Breast epithelium (tissue), 3 donors: ENCODE data around the gene COL4A4.

Source experiments
- CTCF ChIP-seq, 3 donors: fragments of 450-650 bp; IDR thresholded peaks; one replicate each; pipeline ENCODE4 v1.5.1; 2016 to 2017; ENCODE audit warnings: antibody characterized with exemption in 3 of 3, mild to moderate bottlenecking in 3 of 3, moderate library complexity in 3 of 3
- POLR2A ChIP-seq: fragments of 450-650 bp; IDR thresholded peaks from one replicate; pipeline ENCODE4 v1.6.1; 2016; ENCODE audit warnings: antibody characterized with exemption, mild to moderate bottlenecking, moderate library complexity
- POLR2AphosphoS5 ChIP-seq, 3 donors: sonication (generic); formaldehyde crosslinking; IDR thresholded peaks; one replicate each; pipeline ENCODE4 v1.6.1; 2017; ENCODE audit warnings: antibody characterized with exemption in 3 of 3

GRCh38 chr2:226971084-226971483 is 192.9 kb downstream of the COL4A4 start:
- TF ChIP-seq POLR2A (no peak), CTCF (IDR thresholded peaks at IDR 0.05) (no peak), POLR2AphosphoS5 (IDR thresholded peaks at IDR 0.05) (no peak)
